Kidney capillary endothelial cell (primary cell): Measurements from ENCODE around the gene ERBB2.
"Not testable (repeated sequence)": the region's sequence is repeated elsewhere in the genome, so short reads cannot be mapped to it uniquely, and the experiment has no call there.

ENCODE experiments used
- DNase-seq: peaks from one replicate; pipeline ENCODE4 v3.0.0-alpha.2; 2018; ENCODE audit warnings: low spot score

ERBB2 gene

GRCh38 chr17:39763051-39763820 lies 63.4 kb downstream of the ERBB2 start:
- DNase-seq = no peak

- DNase-seq = not testable (repeated sequence)
Observed at GRCh38 chr17:39764171-39764570, 64.3 kb downstream of the ERBB2 start.

GRCh38 chr17:39765175-39765574 lies 65.3 kb downstream of the ERBB2 start:
- DNase-seq = no peak

DNA sequence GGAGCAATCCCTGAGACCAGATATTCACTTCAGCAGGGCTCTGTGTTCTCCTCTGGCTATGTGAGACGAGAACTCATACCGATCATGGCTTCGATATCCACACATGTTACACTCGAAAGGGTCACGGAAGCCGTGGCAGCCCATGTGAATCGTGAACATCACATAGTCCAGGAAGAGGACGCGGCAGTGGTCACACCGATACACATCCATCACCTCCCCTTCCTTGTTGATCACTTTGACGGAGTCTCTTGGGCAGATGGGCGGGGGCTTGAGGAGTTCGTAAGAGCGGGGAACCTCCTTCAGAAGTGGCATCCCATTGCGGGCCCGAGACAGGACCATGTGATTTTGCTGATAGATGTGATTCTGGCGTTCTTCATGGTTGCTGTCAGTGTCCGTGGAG lies 65.9 kb downstream of the ERBB2 start:
- DNase-seq = no peak

GRCh38 chr17:39767147-39767546 lies 67.3 kb downstream of the ERBB2 start:
- DNase-seq = no peak

DNA sequence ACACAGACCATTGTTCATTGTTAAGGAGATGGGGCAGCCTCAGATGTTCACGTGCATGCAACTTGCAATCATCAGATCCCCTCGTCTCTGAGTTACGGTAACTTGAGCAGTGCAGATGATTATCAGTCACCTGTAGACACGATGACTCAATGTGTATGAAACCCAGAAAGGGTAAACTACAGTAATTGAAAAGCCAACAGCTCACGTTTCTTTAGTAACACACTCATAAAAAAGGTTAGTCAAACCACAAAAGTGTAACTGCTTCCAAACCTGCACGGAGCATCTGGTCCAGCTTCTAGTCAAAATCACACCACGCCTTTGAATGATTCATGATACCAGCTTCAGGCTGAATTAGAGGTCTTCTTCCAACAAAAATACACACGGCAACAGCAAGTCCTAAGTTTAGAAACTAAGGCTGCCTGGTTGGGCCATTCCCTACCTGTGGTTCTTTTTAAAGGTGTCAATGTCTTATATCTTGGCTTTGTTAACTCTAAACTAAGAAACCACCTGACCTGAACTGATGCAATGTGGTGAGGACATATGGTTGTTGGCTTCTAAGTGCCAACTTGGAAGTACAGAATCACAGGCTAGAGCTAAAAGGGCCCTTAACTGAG lies 70.2 kb downstream of the ERBB2 start:
- no peak for DNase-seq

DNA sequence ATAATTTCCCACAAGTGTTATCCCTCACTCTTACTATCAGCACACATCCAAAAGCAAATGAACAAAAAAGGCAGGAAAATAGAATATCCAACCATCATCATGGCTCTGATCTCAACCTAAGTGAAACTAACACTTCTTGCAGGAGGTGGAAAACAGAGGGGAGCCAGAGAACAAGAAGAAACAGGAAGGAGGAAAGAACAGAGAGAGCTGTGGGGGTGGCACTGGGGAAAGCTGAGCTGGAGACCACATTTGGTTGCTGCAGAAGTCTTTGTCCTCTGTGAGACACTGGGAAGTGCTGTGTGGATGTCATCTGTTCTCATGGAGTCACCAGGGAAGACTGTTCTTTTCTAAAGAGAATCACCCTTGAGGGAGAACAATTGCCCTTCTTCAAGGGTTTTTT lies 72.6 kb downstream of the ERBB2 start:
- no peak for DNase-seq

GRCh38 chr17:39772987-39773934 lies 73.4 kb downstream of the ERBB2 start:
- DNase-seq = no peak

- no peak for DNase-seq
Observed at GRCh38 chr17:39774047-39774446, 74.2 kb downstream of the ERBB2 start.

GRCh38 chr17:39775031-39775430 lies 75.2 kb downstream of the ERBB2 start:
- no peak for DNase-seq

- DNase-seq = no peak
Observed at GRCh38 chr17:39776252-39776651, 76.4 kb downstream of the ERBB2 start.

- no peak for DNase-seq
Observed at GRCh38 chr17:39777534-39778365, 77.9 kb downstream of the ERBB2 start.
